Esophagus squamous epithelium (tissue), 5 donors: Measurements from ENCODE around the gene SNRPB. TPM values are rescaled to one million over a fixed set of nuclear protein-coding genes. Genes with fewer than 3 reads are reported as not detected.

Experiments used
- DNase-seq: peaks from one replicate; lab custom pipeline; 2025; lab: John Stamatoyannopoulos, UW
- H3K27ac ChIP-seq, 4 donors: fragments of 200-600 bp; sonication (generic); one replicate each; pipeline ENCODE4 v1.5.1; 2016 to 2019; ENCODE audit warnings: mild to moderate bottlenecking in 1 of 4
- H3K27me3 ChIP-seq, 4 donors: fragments of 200-600 bp; sonication (generic); 1 replicate in 3 of 4; 2 replicates in 1 of 4; pipeline versions ENCODE4 v1.5.1 to v1.6.0; 2017 to 2021; ENCODE audit warnings: antibody characterized with exemption in 1 of 4
- H3K36me3 ChIP-seq, 3 donors: fragments of 200-600 bp; sonication (generic); one replicate each; pipeline ENCODE4 v1.5.1; 2016 to 2019
- H3K4me1 ChIP-seq, 3 donors: fragments of 200-600 bp; sonication (generic); one replicate each; pipeline ENCODE4 v1.5.1; 2017 to 2019
- H3K4me3 ChIP-seq, 4 donors: fragments of 200-600 bp; sonication (generic); 1 replicate in 3 of 4; 2 replicates in 1 of 4; pipeline ENCODE4 v1.5.1; 2016 to 2019; ENCODE audit warnings: mild to moderate bottlenecking in 2 of 4, moderate library complexity in 1 of 4
- H3K9me3 ChIP-seq, 3 donors: fragments of 200-600 bp; sonication (generic); one replicate each; pipeline ENCODE4 v1.5.1; 2016 to 2019
- POLR2A ChIP-seq, 4 donors: fragments of 450-650 bp; IDR thresholded peaks; one replicate each; pipeline ENCODE4 v1.6.1; 2017; ENCODE audit warnings: antibody characterized with exemption in 4 of 4, mild to moderate bottlenecking in 4 of 4, moderate library complexity in 3 of 4
- WGBS, 2 donors: methylation state at CpG; one replicate each; pipeline ENCODE4 v1.1.5; 2018; 5-methylcytosine and 5-hydroxymethylcytosine counted together
- intact Hi-C: fragments of 100-400 bp; cut with DNase I; formaldehyde crosslinking; loops from one replicate; pipeline ENCODE4 v1.15.0; 2022
- total RNA-seq, 4 donors: library from RNA; depleted of rRNA; stranded (reverse); fragments of >200 nt; gene quantifications; one replicate each; pipeline ENCODE4 v1.1.0, GENCODE V29; 2016
- TF ChIP-seq, protein P1 (sequence below), 6 experiments: fragments of 450-650 bp in 4 of 6; fragments of 200-600 bp in 2 of 6; sonication (generic) in 2 of 6; IDR thresholded peaks; one replicate each; pipeline ENCODE4 v1.5.1; 2016 to 2019; ENCODE audit warnings: antibody characterized with exemption in 6 of 6, mild to moderate bottlenecking in 4 of 6, moderate library complexity in 4 of 6
- donor health status: DM: yes; HTN: yes; CAD: no.

Gene SNRPB
- total RNA-seq, 4 donors from 2014 or later: 244 to 393 (median 277) TPM

DNA sequence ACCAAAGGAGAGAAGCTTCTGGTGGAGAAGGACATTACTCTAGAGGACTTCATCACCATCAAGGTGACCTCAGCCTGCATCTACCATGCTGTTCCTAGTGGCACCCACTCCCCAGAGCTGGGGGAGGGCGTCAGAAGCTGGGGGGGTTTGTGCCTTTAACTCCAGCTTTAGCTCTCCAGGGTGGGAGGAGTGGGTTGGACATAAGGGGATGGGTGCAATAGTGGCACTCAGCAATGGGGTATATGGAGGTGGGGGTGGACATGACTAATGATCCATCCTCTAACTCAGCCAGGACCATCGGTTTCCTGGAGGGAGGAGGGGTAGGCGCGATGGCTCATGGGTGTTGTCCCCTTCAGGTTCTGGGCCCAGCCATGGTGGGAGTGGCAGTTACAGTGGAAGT lies 40.1 kb downstream of the SNRPB start:
- no peaks in the 10 kb centered on the region for H3K36me3 ChIP-seq
- DNase-seq: no peak
- H3K27ac ChIP-seq: no peak overlapping the region
- intact Hi-C loops: no loop called here
- H3K4me1 ChIP-seq: no peaks in the 10 kb centered on the region
- TF ChIP-seq, protein P1, sequence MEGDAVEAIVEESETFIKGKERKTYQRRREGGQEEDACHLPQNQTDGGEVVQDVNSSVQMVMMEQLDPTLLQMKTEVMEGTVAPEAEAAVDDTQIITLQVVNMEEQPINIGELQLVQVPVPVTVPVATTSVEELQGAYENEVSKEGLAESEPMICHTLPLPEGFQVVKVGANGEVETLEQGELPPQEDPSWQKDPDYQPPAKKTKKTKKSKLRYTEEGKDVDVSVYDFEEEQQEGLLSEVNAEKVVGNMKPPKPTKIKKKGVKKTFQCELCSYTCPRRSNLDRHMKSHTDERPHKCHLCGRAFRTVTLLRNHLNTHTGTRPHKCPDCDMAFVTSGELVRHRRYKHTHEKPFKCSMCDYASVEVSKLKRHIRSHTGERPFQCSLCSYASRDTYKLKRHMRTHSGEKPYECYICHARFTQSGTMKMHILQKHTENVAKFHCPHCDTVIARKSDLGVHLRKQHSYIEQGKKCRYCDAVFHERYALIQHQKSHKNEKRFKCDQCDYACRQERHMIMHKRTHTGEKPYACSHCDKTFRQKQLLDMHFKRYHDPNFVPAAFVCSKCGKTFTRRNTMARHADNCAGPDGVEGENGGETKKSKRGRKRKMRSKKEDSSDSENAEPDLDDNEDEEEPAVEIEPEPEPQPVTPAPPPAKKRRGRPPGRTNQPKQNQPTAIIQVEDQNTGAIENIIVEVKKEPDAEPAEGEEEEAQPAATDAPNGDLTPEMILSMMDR (IDR thresholded peaks at IDR 0.05): no peak
- no peak for TF ChIP-seq POLR2A (IDR thresholded peaks at IDR 0.05)
- peaks cover 0 to 8% (median 0%) of the 10 kb centered on the region in 4 donors for H3K27me3 ChIP-seq
- H3K9me3 ChIP-seq: no peaks in the 10 kb centered on the region
- WGBS, 2 donors: 74 to 79% methylated on average over 3 to 4 of the region's 4 CpGs
- H3K4me3 ChIP-seq: no peak overlapping the region

DNA sequence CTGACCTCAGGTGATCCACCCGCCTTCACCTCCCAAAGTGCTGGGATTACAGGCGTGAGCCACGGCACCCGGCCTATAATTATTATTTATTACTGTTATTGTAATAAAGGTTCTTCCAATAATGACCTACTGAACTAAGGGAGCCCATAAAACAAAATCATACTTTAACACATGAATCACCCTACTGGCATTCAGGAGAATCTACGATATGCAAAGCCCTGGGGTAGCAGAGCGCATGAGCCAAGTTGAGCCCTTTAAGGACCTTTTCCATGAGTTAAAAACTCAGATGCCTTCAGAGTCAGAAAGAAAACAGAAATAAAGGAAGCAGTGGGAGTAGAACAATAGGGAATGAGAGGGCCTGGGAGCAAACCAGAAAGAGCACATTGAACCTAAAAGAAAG lies 41.5 kb downstream of the SNRPB start:
- H3K4me1 ChIP-seq: no peaks in the 10 kb centered on the region
- intact Hi-C loops: no loop called here
- WGBS, 2 donors: 60 to 68% methylated on average over 5 to 6 of the region's 6 CpGs

DNA sequence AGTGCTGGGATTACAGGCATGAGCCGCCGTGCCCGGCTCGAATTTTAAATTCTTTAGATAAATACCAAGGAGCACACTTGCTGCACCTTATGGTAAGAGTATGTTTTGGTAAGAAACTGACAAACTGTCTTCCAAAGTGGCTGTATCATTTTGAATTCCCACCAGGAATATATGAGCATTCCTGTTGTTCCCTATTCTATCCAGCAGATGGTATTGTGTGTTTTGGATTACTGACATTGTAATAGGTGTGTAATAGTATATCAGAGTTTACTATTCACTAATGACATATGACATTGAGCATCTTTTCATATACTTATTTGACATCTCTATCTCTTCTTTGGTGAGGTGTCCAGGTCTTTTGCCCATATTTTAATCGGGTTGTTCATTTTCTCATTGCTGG lies 49.3 kb downstream of the SNRPB start:
- Histone ChIP-seq H3K36me3 (no peaks in the 10 kb centered on the region), H3K4me1 (no peaks in the 10 kb centered on the region), H3K27ac (no peak overlapping the region), H3K9me3 (no peaks in the 10 kb centered on the region), H3K4me3 (no peak overlapping the region), H3K27me3 (peaks cover 0 to 21% (median 0%) of the 10 kb centered on the region in 4 donors)
- WGBS, 2 donors: 81 to 93% methylated on average over 4 of the region's 5 CpGs
- no peak for DNase-seq
- TF ChIP-seq, protein P1 (IDR thresholded peaks at IDR 0.05): peak in 1 of 6 experiments; percentile 35
- TF ChIP-seq POLR2A (IDR thresholded peaks at IDR 0.05): no peak
- intact Hi-C loops: no loop called here

More for the DNA sequence above, 41.5 kb downstream of the SNRPB start:
- H3K27ac ChIP-seq: no peak overlapping the region
- H3K27me3 ChIP-seq: peaks cover 0 to 8% (median 0%) of the 10 kb centered on the region in 4 donors
- no peaks in the 10 kb centered on the region for H3K36me3 ChIP-seq
- no peak for DNase-seq
- H3K4me3 ChIP-seq: no peak overlapping the region
- no peaks in the 10 kb centered on the region for H3K9me3 ChIP-seq
- TF ChIP-seq, protein P1 (IDR thresholded peaks at IDR 0.05): no peak
- TF ChIP-seq POLR2A (IDR thresholded peaks at IDR 0.05): no peak

DNA sequence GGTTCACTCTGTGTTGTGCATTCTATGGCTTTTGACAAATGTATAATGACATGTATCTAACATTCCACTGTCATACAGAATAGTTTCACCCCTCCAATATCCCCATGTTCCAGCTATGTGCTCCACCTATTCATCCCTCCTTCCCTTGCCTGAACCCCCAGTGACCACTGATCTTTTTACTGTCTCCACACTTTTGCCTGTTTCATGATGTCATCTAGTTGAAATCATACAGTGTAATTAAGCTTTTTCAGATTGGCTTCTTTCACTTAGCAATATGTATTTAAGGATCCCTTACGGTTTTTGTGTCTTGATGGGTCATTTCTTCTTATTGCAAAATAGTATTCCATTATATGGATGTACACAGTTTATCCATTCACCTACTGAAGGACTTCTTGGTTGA lies 50.1 kb downstream of the SNRPB start:
- Histone ChIP-seq H3K4me3 (no peak overlapping the region), H3K27me3 (peaks cover 0 to 26% (median 0%) of the 10 kb centered on the region in 4 donors), H3K4me1 (no peaks in the 10 kb centered on the region), H3K36me3 (no peaks in the 10 kb centered on the region), H3K27ac (no peak overlapping the region), H3K9me3 (no peaks in the 10 kb centered on the region)
- TF ChIP-seq, protein P1 (IDR thresholded peaks at IDR 0.05): no peak
- TF ChIP-seq POLR2A (IDR thresholded peaks at IDR 0.05): no peak
- intact Hi-C loops: no loop called here
- WGBS, 2 donors: 40 to 53% methylated on average over 1 of the region's 1 CpG
- no peak for DNase-seq

DNA sequence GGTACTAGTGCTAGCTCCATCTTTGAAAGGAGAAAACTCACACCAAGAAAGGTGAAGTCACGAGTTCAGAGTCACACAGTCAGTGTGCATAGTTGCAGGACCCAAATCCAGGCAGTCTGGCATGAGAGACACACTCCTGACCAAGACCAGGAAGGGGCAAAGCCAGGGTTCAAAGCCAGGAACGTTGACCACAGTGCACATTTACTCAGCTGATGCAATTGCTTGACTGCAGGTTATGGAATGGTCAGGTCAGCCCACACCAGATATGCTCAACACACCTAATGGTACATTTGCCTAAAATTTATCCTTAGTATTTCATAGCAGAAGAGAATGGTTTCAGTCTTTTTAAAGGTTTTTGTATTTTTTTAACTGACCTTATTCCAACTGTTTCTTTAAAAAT lies 52.2 kb downstream of the SNRPB start:
- Histone ChIP-seq H3K9me3 (no peaks in the 10 kb centered on the region), H3K27ac (no peak overlapping the region), H3K4me1 (no peaks in the 10 kb centered on the region), H3K4me3 (no peak overlapping the region), H3K36me3 (no peaks in the 10 kb centered on the region), H3K27me3 (peaks cover 0 to 30% (median 0%) of the 10 kb centered on the region in 4 donors)
- DNase-seq: no peak
- WGBS, 2 donors: 31 to 50% methylated on average over 2 of the region's 2 CpGs
- intact Hi-C loops: no loop called here
- TF ChIP-seq, protein P1 (IDR thresholded peaks at IDR 0.05): no peak
- TF ChIP-seq POLR2A (IDR thresholded peaks at IDR 0.05): no peak
